ENCODE data around the gene ABHD17C. TPM values are rescaled to one million over a fixed set of nuclear protein-coding genes. Genes with fewer than 3 reads are reported as not detected.

Gene ABHD17C
- polyA plus RNA-seq, 2 of the 4 experiments (the other 2 are of a cell fraction): 14.0 to 23.7 TPM

DNA sequence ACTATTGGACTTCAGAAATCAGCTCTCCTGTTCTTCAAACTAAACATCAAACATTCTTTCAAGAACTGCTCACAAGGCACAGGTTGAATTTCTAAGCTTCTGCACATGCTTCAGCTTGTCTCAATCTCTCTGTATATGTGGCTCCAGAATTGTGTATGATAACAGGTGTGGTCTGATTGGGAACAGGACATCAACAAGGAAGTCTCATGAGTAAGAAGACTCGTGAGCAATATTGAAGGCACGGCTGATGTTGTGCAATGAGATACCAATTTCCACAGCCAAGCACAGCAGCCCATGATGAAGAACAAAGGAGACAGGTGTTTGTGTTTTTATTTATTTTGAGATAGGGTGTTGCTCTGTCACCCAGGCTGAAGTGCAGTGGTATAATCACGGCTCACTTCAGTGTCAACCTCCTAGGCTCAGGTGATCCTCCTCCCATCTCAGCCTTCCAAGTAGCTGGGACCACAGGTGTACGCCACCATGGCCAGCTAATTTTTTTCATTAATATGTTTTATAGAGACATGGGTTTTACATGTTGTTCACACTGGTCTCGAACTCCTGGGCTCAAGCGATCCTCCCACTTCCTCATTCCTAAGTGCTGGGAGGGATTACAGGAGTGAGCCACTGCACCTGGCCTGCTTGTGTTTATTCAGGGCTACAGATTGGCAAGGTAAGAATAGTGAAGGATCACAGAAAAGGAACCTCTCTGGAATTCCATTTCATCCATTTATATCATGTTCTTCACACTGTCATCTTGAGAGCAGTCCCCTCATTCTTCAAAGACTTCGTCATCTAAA, 32.2 kb upstream of the ABHD17C start:
- DNase-seq (ENCODE audit: low read depth in 1 of 2, low spot score in 1 of 2) (no peak), FAIRE-seq (peak; percentile 56)
- CTCF ChIA-PET: interaction anchor here (1.0 to 5.5 kb wide), 4 partner anchors 42 to 116 kb away, joined by 3 to 67 read pairs (median 16); partner anchors contain the start of gene CEMIP

DNA sequence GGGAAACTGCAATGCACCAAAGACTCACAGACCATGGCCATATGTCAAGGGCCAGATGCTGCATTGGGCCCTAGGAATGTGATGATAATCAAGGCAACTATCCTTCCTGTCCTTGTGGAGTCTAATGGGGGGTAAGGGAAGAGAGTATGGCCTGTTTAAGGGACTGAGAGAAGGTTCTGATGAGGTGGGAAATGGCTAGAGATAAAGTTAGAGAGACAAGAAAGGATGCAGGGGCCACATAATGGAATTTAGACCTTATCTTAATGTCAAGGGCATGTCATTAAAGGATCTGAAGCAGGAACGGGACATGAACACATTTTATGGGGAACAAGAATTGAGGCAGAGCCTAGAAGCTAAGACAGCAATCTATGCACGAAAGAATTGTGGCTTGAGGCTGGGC, 30.0 kb upstream of the ABHD17C start:
- no peak for TF ChIP-seq ZSCAN20 (CRISPR knock-in tag; IDR thresholded peaks at IDR 0.05)
- TF ChIP-seq EP300 (IDR thresholded peaks at IDR 0.05): no peak
- no peak for TF ChIP-seq BHLHE40 (IDR thresholded peaks at IDR 0.05; ENCODE audit: low read depth, low read length)
- TF ChIP-seq RAD21 (conservative IDR thresholded peaks at IDR 0.05 in 1 of 2, IDR thresholded peaks at IDR 0.05 in 1 of 2): no peak
- no peak for TF ChIP-seq CBX8 (IDR thresholded peaks at IDR 0.05)
- TF ChIP-seq TFCP2L1 (CRISPR knock-in tag; IDR thresholded peaks at IDR 0.05): no peak
- TF ChIP-seq CEBPB (IDR thresholded peaks at IDR 0.05): no peak
- TF ChIP-seq, protein P1, sequence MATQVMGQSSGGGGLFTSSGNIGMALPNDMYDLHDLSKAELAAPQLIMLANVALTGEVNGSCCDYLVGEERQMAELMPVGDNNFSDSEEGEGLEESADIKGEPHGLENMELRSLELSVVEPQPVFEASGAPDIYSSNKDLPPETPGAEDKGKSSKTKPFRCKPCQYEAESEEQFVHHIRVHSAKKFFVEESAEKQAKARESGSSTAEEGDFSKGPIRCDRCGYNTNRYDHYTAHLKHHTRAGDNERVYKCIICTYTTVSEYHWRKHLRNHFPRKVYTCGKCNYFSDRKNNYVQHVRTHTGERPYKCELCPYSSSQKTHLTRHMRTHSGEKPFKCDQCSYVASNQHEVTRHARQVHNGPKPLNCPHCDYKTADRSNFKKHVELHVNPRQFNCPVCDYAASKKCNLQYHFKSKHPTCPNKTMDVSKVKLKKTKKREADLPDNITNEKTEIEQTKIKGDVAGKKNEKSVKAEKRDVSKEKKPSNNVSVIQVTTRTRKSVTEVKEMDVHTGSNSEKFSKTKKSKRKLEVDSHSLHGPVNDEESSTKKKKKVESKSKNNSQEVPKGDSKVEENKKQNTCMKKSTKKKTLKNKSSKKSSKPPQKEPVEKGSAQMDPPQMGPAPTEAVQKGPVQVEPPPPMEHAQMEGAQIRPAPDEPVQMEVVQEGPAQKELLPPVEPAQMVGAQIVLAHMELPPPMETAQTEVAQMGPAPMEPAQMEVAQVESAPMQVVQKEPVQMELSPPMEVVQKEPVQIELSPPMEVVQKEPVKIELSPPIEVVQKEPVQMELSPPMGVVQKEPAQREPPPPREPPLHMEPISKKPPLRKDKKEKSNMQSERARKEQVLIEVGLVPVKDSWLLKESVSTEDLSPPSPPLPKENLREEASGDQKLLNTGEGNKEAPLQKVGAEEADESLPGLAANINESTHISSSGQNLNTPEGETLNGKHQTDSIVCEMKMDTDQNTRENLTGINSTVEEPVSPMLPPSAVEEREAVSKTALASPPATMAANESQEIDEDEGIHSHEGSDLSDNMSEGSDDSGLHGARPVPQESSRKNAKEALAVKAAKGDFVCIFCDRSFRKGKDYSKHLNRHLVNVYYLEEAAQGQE (IDR thresholded peaks at IDR 0.05): no peak
- TF ChIP-seq, protein P2, sequence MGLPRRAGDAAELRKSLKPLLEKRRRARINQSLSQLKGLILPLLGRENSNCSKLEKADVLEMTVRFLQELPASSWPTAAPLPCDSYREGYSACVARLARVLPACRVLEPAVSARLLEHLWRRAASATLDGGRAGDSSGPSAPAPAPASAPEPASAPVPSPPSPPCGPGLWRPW (IDR thresholded peaks at IDR 0.05): no peak
- TF ChIP-seq, protein P3, sequence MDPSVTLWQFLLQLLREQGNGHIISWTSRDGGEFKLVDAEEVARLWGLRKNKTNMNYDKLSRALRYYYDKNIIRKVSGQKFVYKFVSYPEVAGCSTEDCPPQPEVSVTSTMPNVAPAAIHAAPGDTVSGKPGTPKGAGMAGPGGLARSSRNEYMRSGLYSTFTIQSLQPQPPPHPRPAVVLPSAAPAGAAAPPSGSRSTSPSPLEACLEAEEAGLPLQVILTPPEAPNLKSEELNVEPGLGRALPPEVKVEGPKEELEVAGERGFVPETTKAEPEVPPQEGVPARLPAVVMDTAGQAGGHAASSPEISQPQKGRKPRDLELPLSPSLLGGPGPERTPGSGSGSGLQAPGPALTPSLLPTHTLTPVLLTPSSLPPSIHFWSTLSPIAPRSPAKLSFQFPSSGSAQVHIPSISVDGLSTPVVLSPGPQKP (IDR thresholded peaks at IDR 0.05; ENCODE audit: low read depth, low read length): no peak
- TF ChIP-seq, protein P4, sequence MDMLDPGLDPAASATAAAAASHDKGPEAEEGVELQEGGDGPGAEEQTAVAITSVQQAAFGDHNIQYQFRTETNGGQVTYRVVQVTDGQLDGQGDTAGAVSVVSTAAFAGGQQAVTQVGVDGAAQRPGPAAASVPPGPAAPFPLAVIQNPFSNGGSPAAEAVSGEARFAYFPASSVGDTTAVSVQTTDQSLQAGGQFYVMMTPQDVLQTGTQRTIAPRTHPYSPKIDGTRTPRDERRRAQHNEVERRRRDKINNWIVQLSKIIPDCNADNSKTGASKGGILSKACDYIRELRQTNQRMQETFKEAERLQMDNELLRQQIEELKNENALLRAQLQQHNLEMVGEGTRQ (IDR thresholded peaks at IDR 0.05): no peak
- no peak for TF ChIP-seq KDM5A (IDR thresholded peaks at IDR 0.05)
- no peak for TF ChIP-seq PHF8 (IDR thresholded peaks at IDR 0.05; ENCODE audit: borderline replicate concordance, low read depth)
- Histone ChIP-seq H3K9me3 (no peaks in the 10 kb centered on the region), H3K4me1 (no peaks in the 10 kb centered on the region), H3K4me3 (no peak overlapping the region), H3K4me2 (no peak overlapping the region), H3K27ac (no peak overlapping the region)
- ChIA-PET POLR2A (interaction anchor here (0.6 kb wide), 1 partner anchor 65 kb away, joined by 3 read pairs; no protein-coding TSS in a partner anchor), CTCF (interaction anchor here (1.9 to 2.4 kb wide), 2 partner anchors 97 to 111 kb away, joined by 7 read pairs; no protein-coding TSS in a partner anchor)
- DNase-seq (ENCODE audit: low read depth in 1 of 2, low spot score in 1 of 2) (no peak), FAIRE-seq (no peak), ATAC-seq (no peak)
- 73% methylated on average over 2 of the region's 2 CpGs for WGBS (ENCODE audit: missing lambda C conversion rate)

More for the DNA sequence above, 32.2 kb upstream of the ABHD17C start:
- no peak overlapping the region for H3K4me3 ChIP-seq
- TF ChIP-seq NFE2L2 (conservative IDR thresholded peaks at IDR 0.05; ENCODE audit: low read length) (no peak), PHF8 (IDR thresholded peaks at IDR 0.05; ENCODE audit: borderline replicate concordance, low read depth) (no peak), RNF2 (IDR thresholded peaks at IDR 0.05; ENCODE audit: borderline replicate concordance, low read depth) (no peak), MAFK (IDR thresholded peaks at IDR 0.05; ENCODE audit: partially characterized antibody) (no peak), POLR2A (IDR thresholded peaks at IDR 0.05; ENCODE audit: low read length) (no peak), CBX8 (IDR thresholded peaks at IDR 0.05) (no peak), SMC3 (IDR thresholded peaks at IDR 0.05) (no peak), FOXS1 (CRISPR knock-in tag; IDR thresholded peaks at IDR 0.05) (no peak)
- TF ChIP-seq, protein P5, sequence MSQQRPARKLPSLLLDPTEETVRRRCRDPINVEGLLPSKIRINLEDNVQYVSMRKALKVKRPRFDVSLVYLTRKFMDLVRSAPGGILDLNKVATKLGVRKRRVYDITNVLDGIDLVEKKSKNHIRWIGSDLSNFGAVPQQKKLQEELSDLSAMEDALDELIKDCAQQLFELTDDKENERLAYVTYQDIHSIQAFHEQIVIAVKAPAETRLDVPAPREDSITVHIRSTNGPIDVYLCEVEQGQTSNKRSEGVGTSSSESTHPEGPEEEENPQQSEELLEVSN (IDR thresholded peaks at IDR 0.05; ENCODE audit: borderline replicate concordance, low read depth): no peak
- TF ChIP-seq, protein P3 (IDR thresholded peaks at IDR 0.05; ENCODE audit: low read depth, low read length): no peak
- TF ChIP-seq, protein P4 (IDR thresholded peaks at IDR 0.05): no peak
- TF ChIP-seq, protein P6, sequence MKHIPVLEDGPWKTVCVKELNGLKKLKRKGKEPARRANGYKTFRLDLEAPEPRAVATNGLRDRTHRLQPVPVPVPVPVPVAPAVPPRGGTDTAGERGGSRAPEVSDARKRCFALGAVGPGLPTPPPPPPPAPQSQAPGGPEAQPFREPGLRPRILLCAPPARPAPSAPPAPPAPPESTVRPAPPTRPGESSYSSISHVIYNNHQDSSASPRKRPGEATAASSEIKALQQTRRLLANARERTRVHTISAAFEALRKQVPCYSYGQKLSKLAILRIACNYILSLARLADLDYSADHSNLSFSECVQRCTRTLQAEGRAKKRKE (CRISPR knock-in tag; IDR thresholded peaks at IDR 0.05; ENCODE audit: low read depth): no peak
- 73% methylated on average over 7 of the region's 7 CpGs for WGBS (ENCODE audit: missing lambda C conversion rate)
- H3K9me3 ChIP-seq: no peaks in the 10 kb centered on the region
- H3K27ac ChIP-seq: no peak overlapping the region
- no peak overlapping the region for H3K4me2 ChIP-seq
- no peak for ATAC-seq
- no peaks in the 10 kb centered on the region for H3K4me1 ChIP-seq
- POLR2A ChIA-PET: no interaction called here

Data from A549 (cell line).